ENCODE data around the gene FCRL2.

DNA sequence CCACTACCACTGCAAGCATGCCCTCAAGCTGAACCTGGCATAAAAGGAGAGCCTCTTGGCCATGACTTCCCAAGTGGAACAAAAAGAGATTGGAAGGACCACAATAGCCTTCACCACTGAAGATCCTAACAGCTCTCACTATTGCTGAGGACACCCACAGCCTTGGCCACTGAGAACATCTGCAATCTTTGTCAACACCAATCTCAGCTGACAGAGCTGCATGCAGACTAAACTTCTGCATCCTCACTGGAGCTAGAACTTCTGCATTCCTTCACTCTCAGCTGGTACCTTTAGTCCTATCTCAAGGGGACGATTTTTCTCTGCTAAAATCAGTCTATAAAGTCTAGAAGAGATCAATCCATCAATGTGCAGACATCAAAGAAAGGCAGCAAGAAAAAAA, 8.3 kb upstream of the FCRL2 start:
- TF ChIP-seq, protein P1, sequence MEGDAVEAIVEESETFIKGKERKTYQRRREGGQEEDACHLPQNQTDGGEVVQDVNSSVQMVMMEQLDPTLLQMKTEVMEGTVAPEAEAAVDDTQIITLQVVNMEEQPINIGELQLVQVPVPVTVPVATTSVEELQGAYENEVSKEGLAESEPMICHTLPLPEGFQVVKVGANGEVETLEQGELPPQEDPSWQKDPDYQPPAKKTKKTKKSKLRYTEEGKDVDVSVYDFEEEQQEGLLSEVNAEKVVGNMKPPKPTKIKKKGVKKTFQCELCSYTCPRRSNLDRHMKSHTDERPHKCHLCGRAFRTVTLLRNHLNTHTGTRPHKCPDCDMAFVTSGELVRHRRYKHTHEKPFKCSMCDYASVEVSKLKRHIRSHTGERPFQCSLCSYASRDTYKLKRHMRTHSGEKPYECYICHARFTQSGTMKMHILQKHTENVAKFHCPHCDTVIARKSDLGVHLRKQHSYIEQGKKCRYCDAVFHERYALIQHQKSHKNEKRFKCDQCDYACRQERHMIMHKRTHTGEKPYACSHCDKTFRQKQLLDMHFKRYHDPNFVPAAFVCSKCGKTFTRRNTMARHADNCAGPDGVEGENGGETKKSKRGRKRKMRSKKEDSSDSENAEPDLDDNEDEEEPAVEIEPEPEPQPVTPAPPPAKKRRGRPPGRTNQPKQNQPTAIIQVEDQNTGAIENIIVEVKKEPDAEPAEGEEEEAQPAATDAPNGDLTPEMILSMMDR (IDR thresholded peaks at IDR 0.05), result no peak
- TF ChIP-seq EP300 (IDR thresholded peaks at IDR 0.05) (no peak), POLR2A (IDR thresholded peaks at IDR 0.05; ENCODE audit: low read depth) (no peak)

Measured in esophagus muscularis mucosa (tissue), 4 donors.